NB4 (cell line): Measurements from ENCODE around the gene ADAMTSL3.

Experiments
- POLR2A ChIP-seq: IDR thresholded peaks from 2 replicates; pipeline ENCODE4 v1.6.1; 2011; ENCODE audit warnings: mild to moderate bottlenecking; ENCODE audit not compliant: insufficient read length; ENCODE audit errors: extremely low read depth
- TF ChIP-seq, protein P1 (sequence below): IDR thresholded peaks from one replicate; pipeline ENCODE4 v1.5.1; 2012; ENCODE audit warnings: low read depth, low read length

DNA sequence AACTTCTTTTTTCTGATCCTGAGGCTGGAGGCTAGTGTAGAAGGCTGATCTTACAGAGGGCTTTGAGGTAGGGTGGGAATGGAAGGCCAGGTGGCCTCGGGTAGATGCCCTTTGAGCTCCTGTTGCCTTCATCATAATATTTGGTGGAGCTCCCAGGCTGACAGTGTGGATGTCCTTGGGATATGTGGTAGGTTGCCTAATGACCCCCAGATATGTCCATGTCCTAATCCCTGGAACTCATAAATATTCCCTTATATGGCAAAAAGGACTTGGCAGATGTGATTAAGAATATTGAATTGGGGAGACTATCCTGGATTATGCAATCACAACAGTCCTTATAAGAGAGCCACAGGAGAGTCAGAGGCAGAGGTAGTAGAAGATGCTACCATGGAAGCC lies 5.5 kb downstream of the ADAMTSL3 start:
- TF ChIP-seq, protein P1, sequence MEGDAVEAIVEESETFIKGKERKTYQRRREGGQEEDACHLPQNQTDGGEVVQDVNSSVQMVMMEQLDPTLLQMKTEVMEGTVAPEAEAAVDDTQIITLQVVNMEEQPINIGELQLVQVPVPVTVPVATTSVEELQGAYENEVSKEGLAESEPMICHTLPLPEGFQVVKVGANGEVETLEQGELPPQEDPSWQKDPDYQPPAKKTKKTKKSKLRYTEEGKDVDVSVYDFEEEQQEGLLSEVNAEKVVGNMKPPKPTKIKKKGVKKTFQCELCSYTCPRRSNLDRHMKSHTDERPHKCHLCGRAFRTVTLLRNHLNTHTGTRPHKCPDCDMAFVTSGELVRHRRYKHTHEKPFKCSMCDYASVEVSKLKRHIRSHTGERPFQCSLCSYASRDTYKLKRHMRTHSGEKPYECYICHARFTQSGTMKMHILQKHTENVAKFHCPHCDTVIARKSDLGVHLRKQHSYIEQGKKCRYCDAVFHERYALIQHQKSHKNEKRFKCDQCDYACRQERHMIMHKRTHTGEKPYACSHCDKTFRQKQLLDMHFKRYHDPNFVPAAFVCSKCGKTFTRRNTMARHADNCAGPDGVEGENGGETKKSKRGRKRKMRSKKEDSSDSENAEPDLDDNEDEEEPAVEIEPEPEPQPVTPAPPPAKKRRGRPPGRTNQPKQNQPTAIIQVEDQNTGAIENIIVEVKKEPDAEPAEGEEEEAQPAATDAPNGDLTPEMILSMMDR = no peak
- no peak for TF ChIP-seq POLR2A
